Adrenal gland (tissue), 5 donors: ENCODE results near the gene NUDT9.

Experiments
- POLR2A ChIP-seq, 2 donors: fragments of 450-650 bp; IDR thresholded peaks; one replicate each; pipeline ENCODE4 v1.6.1; 2017; ENCODE audit warnings: antibody characterized with exemption in 2 of 2, mild to moderate bottlenecking in 2 of 2, moderate library complexity in 1 of 2
- TF ChIP-seq, protein P1 (sequence below), 6 experiments: fragments of 450-650 bp in 4 of 6; fragments of 200-600 bp in 2 of 6; sonication (generic) in 1 of 6; IDR thresholded peaks; 1 replicate in 5 of 6; 2 replicates in 1 of 6; pipeline versions ENCODE4 v1.5.1 to v1.8.0; 2016 to 2021; ENCODE audit warnings: antibody characterized with exemption in 6 of 6, mild to moderate bottlenecking in 2 of 6, moderate library complexity in 1 of 6
- donor health status: DM: no; HTN: no; CAD: no.

DNA sequence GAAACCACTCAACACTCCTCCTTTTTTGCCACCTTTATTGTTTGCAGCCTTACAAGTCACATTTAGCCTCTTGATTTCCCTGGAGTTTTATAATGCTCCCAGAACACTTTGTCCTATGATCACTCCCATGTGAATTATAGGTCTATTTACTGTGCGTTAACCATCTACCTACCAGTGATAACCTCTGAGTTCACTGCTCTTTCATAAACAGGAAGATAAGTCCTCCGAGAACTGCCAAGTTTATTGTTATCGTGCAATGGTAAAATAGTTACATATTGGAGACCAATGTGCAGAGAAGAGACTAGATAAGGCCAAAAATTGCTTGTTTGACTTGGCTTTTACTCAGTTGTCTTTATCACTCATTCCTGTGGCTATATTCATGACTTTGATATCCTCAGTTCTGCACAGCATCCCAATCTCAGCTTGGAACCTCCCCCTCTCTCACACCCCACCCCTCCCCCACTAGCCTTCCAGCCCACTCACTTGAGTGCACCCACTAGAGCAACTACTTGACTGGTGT, 12.9 kb upstream of the NUDT9 start:
- TF ChIP-seq, protein P1, sequence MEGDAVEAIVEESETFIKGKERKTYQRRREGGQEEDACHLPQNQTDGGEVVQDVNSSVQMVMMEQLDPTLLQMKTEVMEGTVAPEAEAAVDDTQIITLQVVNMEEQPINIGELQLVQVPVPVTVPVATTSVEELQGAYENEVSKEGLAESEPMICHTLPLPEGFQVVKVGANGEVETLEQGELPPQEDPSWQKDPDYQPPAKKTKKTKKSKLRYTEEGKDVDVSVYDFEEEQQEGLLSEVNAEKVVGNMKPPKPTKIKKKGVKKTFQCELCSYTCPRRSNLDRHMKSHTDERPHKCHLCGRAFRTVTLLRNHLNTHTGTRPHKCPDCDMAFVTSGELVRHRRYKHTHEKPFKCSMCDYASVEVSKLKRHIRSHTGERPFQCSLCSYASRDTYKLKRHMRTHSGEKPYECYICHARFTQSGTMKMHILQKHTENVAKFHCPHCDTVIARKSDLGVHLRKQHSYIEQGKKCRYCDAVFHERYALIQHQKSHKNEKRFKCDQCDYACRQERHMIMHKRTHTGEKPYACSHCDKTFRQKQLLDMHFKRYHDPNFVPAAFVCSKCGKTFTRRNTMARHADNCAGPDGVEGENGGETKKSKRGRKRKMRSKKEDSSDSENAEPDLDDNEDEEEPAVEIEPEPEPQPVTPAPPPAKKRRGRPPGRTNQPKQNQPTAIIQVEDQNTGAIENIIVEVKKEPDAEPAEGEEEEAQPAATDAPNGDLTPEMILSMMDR (IDR thresholded peaks at IDR 0.05), result no peak
- no peak for TF ChIP-seq POLR2A (IDR thresholded peaks at IDR 0.05)
